ENCODE measurements around the gene STARD3. TPM values are rescaled to one million over a fixed set of nuclear protein-coding genes. Genes with fewer than 3 reads are reported as not detected.
A peak's percentile ranks its signal among the peaks of the same experiment; 100 is the strongest.

The STARD3 gene
- total and polyA plus RNA-seq, 9 of the 15 experiments (the other 6 are each of a cell fraction or from before 2014, with no cell fraction given): 0.63 to 87.0 (median 46.0) TPM

DNA sequence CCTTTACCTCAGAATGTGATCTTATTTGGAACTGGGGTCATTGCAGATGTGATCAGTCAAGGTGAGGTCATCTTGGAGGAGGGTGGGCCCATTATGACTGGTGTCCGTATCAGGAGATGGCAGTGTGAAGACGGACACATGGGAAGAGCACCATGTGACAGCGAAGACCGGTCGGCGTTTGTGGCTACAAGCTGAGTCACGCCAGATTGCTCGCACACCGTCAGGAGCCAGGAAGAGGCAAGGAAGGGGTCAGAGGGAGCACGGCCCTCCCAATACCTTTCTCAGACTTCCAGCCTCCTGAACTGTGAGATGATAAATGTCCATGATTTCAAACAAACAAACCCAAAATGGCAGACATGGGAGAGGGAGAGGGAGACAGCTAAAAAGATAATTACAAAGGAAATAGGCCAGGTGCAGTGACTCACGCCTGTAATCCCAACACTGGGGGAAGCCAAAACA, 13.2 kb downstream of the STARD3 start (continued):
- TF ChIP-seq RBM15 (IDR thresholded peaks at IDR 0.05; ENCODE audit: insufficient read depth, low read length) (no peak), HMG20B (CRISPR knock-in tag; IDR thresholded peaks at IDR 0.05) (no peak), E2F4 (CRISPR knock-in tag; IDR thresholded peaks at IDR 0.05; ENCODE audit: low read depth) (no peak), IFI16 (CRISPR knock-in tag; IDR thresholded peaks at IDR 0.05) (no peak), KLF6 (CRISPR knock-in tag; IDR thresholded peaks at IDR 0.05; ENCODE audit: borderline replicate concordance) (peak; percentile 68; the same call in 1 of the 2 replicates), CTBP1 (IDR thresholded peaks at IDR 0.05; ENCODE audit: borderline replicate concordance) (peak; percentile 93), YY1 (IDR thresholded peaks at IDR 0.05; ENCODE audit: borderline replicate concordance in 1 of 3, control insufficient read depth in 1 of 3, extremely low read depth in 1 of 3, insufficient read depth in 3 of 3, insufficient read length in 1 of 3, insufficient replicate concordance in 2 of 3, low read depth in 1 of 3, low read length in 2 of 3) (peak in 2 of 3 experiments; percentile 16 to 38), MAZ (CRISPR knock-in tag; conservative IDR thresholded peaks at IDR 0.05 in 1 of 2, IDR thresholded peaks at IDR 0.05 in 1 of 2) (peak; percentile 20 to 70; a peak in 2 of 4 replicates), PTTG1 (tag; IDR thresholded peaks at IDR 0.05; ENCODE audit: low read depth) (peak; percentile 28; the same call in 1 of the 2 replicates), CCNT2 (IDR thresholded peaks at IDR 0.05; ENCODE audit: borderline replicate concordance, extremely low read depth, insufficient read length, low read depth, low read length) (no peak), BHLHE40 (IDR thresholded peaks at IDR 0.05; ENCODE audit: low read length) (no peak; the same call in 1 of the 2 replicates), ARNT (IDR thresholded peaks at IDR 0.05) (peak in 1 of 2 experiments; percentile 77; a peak in 2 of 4 replicates), ZNF561 (CRISPR knock-in tag; conservative IDR thresholded peaks at IDR 0.05) (no peak), ESRRA (IDR thresholded peaks at IDR 0.05; ENCODE audit: borderline replicate concordance, low read depth) (peak; percentile 82; the same call in 1 of the 2 replicates), RFX1 (IDR thresholded peaks at IDR 0.05) (no peak), KDM1A (IDR thresholded peaks at IDR 0.05) (peak; percentile 21 to 43; a peak in 3 of 4 replicates), MEIS2 (IDR thresholded peaks at IDR 0.05; ENCODE audit: partially characterized antibody) (peak; percentile 83), KDM2B (CRISPR knock-in tag; IDR thresholded peaks at IDR 0.05) (no peak), TRIM24 (IDR thresholded peaks at IDR 0.05) (peak; percentile 44 to 71; a peak in 3 of 4 replicates), BACH1 (tag; IDR thresholded peaks at IDR 0.05) (peak; percentile 88), NFIC (IDR thresholded peaks at IDR 0.05) (peak; percentile 39), ZNF277 (CRISPR knock-in tag; IDR thresholded peaks at IDR 0.05; ENCODE audit: borderline replicate concordance) (no peak)
- TF ChIP-seq, protein P1, sequence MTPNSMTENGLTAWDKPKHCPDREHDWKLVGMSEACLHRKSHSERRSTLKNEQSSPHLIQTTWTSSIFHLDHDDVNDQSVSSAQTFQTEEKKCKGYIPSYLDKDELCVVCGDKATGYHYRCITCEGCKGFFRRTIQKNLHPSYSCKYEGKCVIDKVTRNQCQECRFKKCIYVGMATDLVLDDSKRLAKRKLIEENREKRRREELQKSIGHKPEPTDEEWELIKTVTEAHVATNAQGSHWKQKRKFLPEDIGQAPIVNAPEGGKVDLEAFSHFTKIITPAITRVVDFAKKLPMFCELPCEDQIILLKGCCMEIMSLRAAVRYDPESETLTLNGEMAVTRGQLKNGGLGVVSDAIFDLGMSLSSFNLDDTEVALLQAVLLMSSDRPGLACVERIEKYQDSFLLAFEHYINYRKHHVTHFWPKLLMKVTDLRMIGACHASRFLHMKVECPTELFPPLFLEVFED (CRISPR knock-in tag; conservative IDR thresholded peaks at IDR 0.05): no peak
- TF ChIP-seq, protein P2, sequence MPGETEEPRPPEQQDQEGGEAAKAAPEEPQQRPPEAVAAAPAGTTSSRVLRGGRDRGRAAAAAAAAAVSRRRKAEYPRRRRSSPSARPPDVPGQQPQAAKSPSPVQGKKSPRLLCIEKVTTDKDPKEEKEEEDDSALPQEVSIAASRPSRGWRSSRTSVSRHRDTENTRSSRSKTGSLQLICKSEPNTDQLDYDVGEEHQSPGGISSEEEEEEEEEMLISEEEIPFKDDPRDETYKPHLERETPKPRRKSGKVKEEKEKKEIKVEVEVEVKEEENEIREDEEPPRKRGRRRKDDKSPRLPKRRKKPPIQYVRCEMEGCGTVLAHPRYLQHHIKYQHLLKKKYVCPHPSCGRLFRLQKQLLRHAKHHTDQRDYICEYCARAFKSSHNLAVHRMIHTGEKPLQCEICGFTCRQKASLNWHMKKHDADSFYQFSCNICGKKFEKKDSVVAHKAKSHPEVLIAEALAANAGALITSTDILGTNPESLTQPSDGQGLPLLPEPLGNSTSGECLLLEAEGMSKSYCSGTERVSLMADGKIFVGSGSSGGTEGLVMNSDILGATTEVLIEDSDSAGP (CRISPR knock-in tag; IDR thresholded peaks at IDR 0.05): no peak
